Measurements from ENCODE around the gene PRKACG.

- TF ChIP-seq, protein P1, sequence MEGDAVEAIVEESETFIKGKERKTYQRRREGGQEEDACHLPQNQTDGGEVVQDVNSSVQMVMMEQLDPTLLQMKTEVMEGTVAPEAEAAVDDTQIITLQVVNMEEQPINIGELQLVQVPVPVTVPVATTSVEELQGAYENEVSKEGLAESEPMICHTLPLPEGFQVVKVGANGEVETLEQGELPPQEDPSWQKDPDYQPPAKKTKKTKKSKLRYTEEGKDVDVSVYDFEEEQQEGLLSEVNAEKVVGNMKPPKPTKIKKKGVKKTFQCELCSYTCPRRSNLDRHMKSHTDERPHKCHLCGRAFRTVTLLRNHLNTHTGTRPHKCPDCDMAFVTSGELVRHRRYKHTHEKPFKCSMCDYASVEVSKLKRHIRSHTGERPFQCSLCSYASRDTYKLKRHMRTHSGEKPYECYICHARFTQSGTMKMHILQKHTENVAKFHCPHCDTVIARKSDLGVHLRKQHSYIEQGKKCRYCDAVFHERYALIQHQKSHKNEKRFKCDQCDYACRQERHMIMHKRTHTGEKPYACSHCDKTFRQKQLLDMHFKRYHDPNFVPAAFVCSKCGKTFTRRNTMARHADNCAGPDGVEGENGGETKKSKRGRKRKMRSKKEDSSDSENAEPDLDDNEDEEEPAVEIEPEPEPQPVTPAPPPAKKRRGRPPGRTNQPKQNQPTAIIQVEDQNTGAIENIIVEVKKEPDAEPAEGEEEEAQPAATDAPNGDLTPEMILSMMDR (IDR thresholded peaks at IDR 0.05), result no peak
- TF ChIP-seq POLR2A (IDR thresholded peaks at IDR 0.05), result no peak
These were observed 44.4 kb downstream of the PRKACG start for GRCh38 chr9:68969538-68969937.

Data from thyroid gland (tissue), 4 donors.